Vagina (tissue), 2 donors: ENCODE data around the gene NME3.

Experiments used
- POLR2A ChIP-seq, 2 donors: fragments of 450-650 bp; IDR thresholded peaks; one replicate each; pipeline ENCODE4 v1.6.1; 2017; ENCODE audit warnings: antibody characterized with exemption in 2 of 2, mild to moderate bottlenecking in 2 of 2, moderate library complexity in 2 of 2
- POLR2AphosphoS5 ChIP-seq, 2 donors: sonication (generic); formaldehyde crosslinking; IDR thresholded peaks; one replicate each; pipeline ENCODE4 v1.9.0; 2017; ENCODE audit warnings: antibody characterized with exemption in 2 of 2, mild to moderate bottlenecking in 2 of 2, low read depth in 1 of 2; ENCODE audit not compliant: insufficient read depth in 1 of 2

GRCh38 chr16:1820946-1821290 is 49.6 kb upstream of the NME3 start:
- TF ChIP-seq POLR2AphosphoS5 (IDR thresholded peaks at IDR 0.05; ENCODE audit: insufficient read depth in 1 of 2, low read depth in 1 of 2) (no peak), POLR2A (IDR thresholded peaks at IDR 0.05) (no peak)
